Measurements from ENCODE around the gene LENEP.
"Not testable (repeated sequence)": the region's sequence is repeated elsewhere in the genome, so short reads cannot be mapped to it uniquely, and the experiment has no call there.

LENEP gene

DNA sequence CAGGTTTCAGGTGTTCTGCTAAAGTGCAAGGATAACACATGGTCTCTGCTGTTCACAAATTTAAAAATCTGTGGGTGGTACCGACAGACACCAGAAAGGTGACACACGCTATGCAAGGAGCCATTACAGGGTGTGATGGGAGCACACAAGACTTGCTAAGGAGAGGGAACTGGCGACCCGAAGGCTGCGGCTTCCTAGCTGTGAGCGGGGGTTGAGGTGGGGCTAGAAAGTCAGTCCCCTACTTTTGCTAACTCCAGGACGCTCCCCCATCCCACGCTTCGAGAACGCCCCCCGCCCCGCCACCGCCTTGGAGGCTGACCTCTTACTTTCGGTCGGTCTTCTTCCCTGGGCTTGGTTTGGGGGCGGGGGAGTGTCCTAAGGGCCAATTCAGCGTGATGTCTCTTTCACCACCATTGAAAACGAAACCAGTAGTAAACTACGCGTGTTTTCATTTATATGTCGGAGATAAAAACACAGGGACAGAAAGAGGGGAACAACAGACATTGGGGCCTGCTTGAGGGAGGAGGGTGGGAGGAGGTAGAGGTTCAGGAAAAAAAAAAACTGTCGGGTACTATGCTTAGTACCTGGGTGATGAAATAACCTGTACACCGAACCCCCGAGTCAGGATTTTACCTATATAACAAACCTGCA, 17.9 kb upstream of the LENEP start:
- DNase-seq = no peak

DNA sequence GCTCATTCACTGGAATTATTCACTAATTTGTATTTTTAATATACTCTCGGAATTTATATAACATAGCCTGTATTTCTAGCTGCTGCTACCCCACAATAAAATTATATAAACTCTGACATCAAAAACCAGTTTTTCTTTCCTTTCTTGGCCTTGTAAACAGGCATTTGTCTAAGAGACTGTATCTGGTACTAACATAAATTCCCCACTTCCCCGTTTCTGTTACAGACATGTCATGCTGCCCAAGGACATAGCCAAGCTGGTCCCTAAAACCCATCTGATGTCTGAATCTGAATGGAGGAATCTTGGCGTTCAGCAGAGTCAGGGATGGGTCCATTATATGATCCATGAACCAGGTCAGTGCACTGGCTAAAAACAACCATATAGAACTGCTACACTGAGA, 15.6 kb upstream of the LENEP start:
- DNase-seq = not testable (repeated sequence)

DNA sequence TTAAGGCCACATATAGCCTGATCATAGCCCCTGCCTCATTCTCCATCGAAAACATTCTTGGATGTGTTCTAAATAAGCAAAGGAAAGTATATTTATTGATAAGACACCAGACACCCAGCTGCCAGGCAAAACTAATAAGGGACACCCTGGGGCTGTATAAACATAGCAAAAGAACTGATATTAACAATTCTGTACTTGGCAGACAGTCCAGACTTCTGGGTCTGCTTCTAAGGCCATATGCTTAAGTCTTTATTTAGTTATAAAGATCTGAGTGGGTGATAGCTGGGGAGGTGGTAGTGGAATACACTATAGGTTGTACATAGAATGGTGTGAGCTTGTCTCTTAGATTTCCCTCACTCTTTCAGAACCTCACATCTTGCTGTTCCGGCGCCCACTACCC, 15.0 kb upstream of the LENEP start:
- DNase-seq = no peak

DNA sequence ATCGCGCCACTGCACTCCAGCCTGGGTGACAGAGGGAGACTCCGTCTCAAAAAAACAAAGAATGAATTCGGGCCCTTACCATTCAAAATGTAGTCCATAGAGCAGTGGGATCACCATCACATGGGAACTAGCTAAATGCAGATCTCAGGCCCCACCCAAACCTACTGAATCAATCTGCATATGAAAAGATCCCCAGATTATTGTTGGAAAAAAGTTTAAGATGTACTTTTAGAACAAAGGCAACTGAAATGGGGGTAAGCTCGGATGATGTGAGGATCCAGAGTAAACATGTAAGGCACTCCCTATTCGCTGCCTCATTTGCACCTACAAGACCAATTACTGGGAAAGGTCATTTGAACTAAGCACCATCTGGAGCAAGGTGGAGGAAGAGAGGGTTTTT, 11.0 kb upstream of the LENEP start:
- DNase-seq = no peak

GRCh38 chr1:154982897-154983648, 10.3 kb upstream of the LENEP start, which contains the start of gene FLAD1:
Gene FLAD1, plus strand, starts transcription at chr1:154983344. Its CDS starts 351 bp downstream, at chr1:154983695.
- peak; percentile 97 for DNase-seq

DNA sequence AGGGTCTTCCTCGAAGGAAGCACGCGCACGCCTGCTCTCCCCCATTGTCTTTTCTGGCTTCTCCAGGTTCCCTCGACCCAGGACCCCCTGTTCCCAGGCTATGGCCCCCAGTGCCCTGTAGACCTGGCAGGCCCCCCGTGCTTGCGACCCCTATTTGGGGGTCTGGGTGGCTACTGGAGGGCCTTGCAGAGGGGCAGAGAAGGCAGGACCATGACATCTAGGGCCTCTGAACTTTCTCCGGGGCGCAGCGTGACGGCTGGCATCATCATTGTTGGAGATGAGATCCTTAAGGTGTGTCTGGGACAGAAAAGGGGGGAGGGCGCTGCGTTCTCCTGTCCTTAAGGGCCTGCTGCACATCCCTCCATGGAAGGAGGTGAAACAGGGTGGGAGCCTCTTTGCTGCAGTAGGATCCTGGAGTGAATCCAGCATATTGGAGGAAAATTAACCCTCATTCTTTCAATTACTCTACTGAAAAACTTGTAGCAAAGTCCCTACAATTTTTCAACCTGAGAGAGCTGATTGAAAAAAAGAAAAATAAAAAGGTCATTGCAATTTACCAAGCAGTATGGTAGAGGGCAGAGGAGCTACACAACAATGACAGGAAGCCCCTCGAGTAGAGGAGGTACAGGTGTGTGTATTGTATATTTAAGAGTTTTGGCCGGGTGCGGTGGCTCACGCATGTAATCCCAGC, 9.5 kb upstream of the LENEP start:
- DNase-seq = no peak

- not testable (repeated sequence) for DNase-seq
These were observed 6.7 kb upstream of the LENEP start for GRCh38 chr1:154986736-154987135.

DNA sequence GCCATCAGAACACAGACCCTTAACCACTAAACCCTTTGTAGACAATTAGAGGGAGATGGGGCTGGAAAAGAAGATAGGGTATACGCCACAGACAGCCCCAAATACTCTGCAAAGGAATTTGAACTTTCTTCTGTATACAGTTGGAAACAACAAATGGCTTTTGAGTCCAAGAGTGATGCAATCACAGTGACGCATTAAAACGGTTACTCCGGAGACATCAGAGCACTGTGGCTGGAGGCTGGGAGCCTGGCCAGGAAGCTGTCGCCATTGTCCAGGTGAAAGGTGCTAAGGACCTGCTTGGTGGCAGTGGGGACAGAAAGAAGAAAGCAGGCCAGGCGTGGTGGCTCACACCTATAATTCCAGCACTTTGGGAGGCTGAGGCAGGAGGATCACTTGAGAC, 6.1 kb upstream of the LENEP start:
- no peak for DNase-seq

DNA sequence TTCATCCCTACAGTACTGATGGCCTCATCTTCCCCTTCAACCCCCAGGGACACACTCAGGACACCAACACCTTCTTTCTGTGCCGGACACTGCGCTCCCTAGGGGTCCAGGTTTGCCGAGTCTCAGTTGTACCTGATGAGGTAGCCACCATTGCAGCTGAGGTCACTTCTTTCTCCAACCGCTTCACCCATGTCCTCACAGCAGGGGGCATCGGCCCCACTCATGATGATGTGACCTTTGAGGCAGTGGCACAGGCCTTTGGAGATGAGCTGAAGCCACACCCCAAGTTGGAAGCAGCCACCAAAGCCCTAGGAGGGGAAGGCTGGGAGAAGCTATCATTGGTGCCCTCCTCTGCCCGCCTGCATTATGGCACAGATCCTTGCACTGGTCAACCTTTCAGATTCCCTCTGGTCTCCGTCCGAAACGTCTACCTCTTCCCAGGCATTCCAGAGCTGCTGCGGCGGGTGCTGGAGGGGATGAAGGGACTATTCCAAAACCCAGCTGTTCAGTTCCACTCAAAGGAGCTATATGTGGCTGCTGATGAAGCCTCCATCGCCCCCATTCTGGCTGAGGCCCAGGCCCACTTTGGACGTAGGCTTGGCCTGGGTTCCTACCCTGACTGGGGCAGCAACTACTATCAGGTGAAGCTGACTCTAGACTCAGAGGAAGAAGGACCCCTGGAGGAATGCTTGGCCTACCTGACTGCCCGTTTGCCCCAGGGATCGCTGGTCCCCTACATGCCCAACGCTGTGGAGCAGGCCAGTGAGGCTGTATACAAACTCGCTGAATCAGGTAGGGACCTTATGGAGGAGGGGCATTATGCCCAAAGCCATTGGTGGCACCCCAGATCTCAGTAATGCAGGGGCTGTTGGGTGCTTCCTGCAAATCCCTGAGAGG, 5.1 kb upstream of the LENEP start:
- DNase-seq = no peak

DNA sequence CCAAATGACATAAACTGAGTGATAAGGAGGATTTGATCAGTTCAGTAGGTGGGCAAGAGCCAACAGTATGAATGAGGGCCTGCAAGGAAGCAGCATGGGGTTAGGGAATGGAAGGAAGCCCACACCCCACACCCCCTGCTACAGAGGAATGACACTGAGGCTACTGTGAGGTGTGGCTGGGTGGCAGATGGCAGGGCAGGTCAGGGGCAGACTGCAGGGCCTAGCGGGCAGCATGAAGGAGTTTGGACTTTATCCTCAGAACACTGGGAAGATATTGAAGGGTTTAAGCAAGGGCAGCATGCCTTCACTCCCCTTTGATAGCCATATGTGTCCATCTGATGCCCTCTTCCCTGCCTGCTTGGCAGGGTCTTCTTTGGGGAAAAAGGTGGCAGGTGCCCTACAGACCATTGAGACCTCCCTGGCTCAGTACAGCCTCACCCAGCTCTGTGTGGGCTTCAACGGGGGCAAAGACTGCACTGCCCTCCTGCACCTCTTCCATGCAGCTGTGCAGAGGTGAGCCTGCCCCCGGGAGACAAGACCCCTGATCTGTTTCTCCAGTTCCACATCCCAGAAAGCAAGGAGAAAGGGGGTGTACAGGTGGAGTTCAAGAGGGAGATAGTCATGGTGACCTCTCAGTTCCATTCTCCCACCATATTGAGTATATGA, 4.1 kb upstream of the LENEP start:
- DNase-seq = no peak

GRCh38 chr1:154990276-154990675, 3.1 kb upstream of the LENEP start:
- no peak for DNase-seq

GRCh38 chr1:154992721-154993571, 440 bp upstream of the LENEP start:
- no peak for DNase-seq

DNA sequence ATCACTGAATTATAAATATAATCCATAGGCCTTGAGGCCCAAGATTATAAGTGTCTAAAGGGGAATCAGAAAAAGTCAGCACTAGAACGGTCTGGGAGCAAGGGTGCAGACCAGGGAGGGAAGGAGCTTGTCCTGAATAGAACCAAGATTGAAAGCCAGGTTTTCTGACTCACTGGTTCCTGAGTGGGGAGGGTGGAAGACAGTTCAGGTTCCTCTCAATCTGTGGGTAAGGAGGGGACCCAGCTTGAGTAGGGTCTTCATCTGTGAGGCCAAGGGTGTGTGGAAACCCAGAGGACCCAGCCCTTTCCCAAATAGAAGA, 842 bp downstream of the LENEP start:
- no peak for DNase-seq

DNA sequence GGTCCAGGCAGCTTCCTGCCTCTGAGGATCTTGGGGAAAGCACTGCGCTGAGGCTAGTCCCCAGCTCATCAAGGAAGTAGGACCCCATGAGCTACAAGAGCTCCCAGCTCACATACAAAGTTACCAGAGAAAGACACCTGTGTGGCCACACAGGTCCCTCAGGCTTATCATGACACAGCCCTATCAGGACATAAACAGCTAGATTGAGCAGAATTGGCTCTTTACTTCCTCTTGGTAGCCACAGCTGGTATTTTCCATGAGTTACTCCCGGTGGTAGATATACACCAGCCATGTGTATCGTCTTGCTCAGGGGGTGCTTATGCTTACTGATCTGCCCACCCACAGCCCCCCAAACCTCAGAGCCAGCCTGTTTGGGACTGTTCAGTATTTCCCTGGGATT, 1.2 kb downstream of the LENEP start:
- no peak for DNase-seq

DNA sequence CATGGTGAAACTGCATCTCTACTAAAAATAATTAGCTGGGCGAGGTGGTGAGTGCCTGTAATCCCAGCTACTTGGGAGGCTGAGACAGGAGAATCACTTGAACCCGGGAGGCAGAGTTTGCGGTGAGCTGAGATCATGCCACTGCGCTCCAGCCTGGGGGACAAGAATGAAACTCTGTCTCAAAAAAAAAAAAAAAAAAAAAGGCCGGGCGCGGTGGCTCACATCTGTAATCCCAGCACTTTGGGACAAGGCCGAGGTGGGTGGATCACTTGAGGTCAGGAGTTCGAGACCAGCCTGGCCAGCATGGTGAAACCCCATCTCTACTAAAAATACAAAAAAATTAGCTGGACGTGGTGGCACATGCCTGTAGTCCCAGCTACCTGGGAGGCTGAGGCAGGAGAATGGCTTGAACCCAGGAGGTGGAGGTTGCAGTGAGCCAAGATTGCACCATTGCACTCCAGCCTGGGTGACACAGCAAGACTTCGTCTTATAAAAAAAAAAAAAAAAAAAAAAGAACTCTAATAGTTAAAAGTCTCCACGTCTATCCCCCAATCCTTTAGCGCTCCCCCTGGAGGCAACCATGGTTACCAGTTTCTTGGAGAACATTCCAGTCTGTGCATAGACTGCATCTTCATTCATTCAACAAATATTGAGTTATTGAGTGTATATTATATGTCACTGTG, 2.1 kb downstream of the LENEP start:
- DNase-seq = not testable (repeated sequence)

DNA sequence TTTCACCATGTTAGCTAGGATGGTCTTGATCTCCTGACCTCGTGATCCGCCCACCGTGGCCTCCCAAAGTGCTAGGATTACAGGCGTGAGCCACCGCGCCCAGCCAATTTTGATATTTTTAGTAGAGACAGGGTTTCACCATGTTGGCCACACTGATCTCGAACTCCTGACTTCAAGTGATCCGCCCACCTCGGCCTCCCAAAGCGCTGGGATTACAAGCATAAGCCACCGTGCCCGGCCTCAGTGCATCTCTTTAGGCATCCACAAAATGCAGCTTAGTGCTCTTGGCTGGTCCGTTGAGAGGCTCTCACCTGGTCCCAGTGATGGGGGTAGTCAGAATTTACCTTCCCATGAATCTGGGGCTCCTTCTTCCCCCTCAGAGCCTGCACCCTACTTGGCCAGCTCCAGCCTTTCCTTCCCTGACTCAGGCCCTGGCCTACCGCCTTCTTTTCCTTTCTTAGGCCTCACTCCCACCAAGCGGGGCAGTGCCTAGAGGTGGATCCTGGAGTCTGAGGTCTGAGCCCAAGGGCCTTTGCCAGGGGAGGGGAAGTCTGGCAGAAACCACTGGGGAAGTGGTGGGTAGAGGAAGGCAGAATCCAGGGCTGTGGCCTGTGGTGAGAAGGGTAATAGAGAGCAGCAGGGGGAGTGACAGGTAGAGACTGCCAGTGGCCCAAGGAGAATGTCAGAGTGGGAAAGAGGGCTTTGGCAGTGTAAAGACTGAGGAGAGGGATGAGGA, 3.7 kb downstream of the LENEP start:
- no peak for DNase-seq

DNA sequence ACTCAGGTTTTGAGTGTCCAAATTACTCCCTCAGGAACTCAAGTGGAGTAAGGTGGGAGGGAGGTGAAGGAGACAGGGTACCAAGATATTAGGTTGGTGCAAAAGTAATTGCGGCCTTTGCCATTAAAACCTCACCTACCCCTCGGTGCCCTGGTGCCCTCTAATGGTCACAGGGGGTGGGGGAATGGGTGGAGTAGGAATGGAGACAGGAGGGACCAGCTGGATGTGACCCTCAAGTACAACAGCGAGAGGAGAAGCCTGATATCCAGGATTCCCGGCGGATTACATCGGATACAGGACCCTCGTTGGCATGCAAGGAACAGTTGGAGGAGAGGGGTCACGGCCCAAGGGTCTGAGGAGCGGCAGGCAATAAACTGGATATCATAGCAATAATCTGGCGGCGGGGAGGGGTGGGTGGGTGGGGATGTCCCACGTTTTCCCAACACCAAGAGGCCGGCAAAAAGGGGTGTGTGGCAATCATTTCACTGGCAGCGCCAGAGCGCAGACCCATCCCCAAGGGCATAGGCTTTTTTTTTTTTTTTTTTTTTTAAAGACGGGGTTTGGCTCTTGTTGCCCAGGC, 4.9 kb downstream of the LENEP start:
- no peak for DNase-seq

DNA sequence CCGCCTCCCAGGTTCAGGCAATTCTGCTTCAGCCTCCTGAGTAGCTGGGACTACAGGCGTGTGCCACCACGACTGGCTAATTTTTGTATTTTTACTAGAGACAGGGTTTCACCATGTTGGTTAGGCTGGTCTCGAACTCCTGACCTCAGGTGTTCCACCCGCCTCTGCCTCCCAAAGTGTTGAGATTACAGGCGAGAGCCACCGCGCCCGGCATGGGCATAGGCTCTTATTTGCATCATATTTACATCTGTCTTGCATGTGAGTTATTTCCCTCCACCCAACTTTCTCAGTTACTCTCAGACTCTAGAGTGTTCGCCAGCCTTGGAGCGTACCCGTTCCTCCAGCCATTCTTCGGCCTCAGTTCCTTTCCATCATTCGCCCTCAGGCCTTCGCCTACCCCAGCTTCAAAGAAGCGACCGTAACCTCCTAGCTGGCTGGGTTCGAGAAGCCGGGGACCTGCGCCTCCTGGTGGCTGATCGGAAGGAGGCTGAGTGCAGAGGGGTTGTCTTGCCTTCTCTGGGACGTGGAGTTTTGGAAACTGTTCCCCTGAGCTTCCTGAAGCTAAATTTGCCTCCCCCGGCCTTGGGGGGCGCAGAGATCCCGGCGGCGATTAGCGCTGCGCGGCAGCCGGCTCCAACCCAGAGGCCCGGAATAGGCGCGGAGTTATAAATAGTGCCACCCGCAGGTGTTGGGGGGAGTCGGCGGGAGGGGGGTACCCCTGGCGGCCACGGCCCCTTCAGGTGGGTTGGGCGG, 5.6 kb downstream of the LENEP start:
- peak; percentile 51 for DNase-seq
